ENCODE data around the gene TMEM41B. TPM values are rescaled to one million over a fixed set of nuclear protein-coding genes. Genes with fewer than 3 reads are reported as not detected.
"Not testable (repeated sequence)": the region's sequence is repeated elsewhere in the genome, so short reads cannot be mapped to it uniquely, and the experiment has no call there.

The TMEM41B gene
- polyA plus RNA-seq, 1 donor (not counting 4 experiments of a cell fraction or from before 2014, with no cell fraction given) = 69.3 TPM

GRCh38 chr11:9249252-9249651 is 65.1 kb downstream of the TMEM41B start:
- no peaks in the 10 kb centered on the region for H3K36me3 ChIP-seq (ENCODE audit: control insufficient read depth in 2 of 2, extremely low read depth in 1 of 2, insufficient read depth in 2 of 2, low read length in 2 of 2)
- H3K27ac ChIP-seq (ENCODE audit: control insufficient read depth, insufficient read depth, low read length) = no peak overlapping the region
- no peak overlapping the region for H3K4me2 ChIP-seq (ENCODE audit: control insufficient read depth, extremely low read depth, insufficient read depth, low read depth, low read length)
- no peaks in the 10 kb centered on the region for H4K20me1 ChIP-seq (ENCODE audit: control insufficient read depth, extremely low read depth, insufficient read depth, low read length)
- no peak overlapping the region for H3K4me3 ChIP-seq (ENCODE audit: control insufficient read depth in 2 of 3, extremely low read depth in 1 of 3, insufficient read depth in 2 of 3, low read depth in 1 of 3, low read length in 3 of 3)
- no peak for TF ChIP-seq CTCF (optimal IDR thresholded peaks at IDR 0.05 in 1 of 3, IDR thresholded peaks at IDR 0.05 in 1 of 3, conservative IDR thresholded peaks at IDR 0.05 in 1 of 3; ENCODE audit: extremely low read depth in 1 of 3, insufficient read depth in 2 of 3, low read length in 3 of 3)
- no peak for TF ChIP-seq EZH2 (IDR thresholded peaks at IDR 0.05; ENCODE audit: low read length)
- no peaks in the 10 kb centered on the region for H3K9me1 ChIP-seq (ENCODE audit: control insufficient read depth, extremely low read depth, insufficient read depth, low read length)
- no peaks in the 10 kb centered on the region for H3K9me3 ChIP-seq (ENCODE audit: control insufficient read depth, low read depth, low read length)
- dilution Hi-C loops (cut with MboI; ENCODE audit: extremely low pct_ligation_motif_present, low sequenced_read_pairs) = no loop called here
- no peak overlapping the region for H2AFZ ChIP-seq (ENCODE audit: control insufficient read depth, low read length)
- FAIRE-seq (no peak), DNase-seq (ENCODE audit: low read depth, low spot score) (no peak)
- peaks cover 29% of the 10 kb centered on the region for H3K79me2 ChIP-seq (ENCODE audit: control insufficient read depth, insufficient read depth, low read length)
- no peak overlapping the region for H3K9ac ChIP-seq (ENCODE audit: control insufficient read depth, extremely low read depth, insufficient read depth, low read length)
- H3K27me3 ChIP-seq (ENCODE audit: control insufficient read depth, extremely low read depth, insufficient read depth, low read length) = no peaks in the 10 kb centered on the region
- H3K4me1 ChIP-seq (ENCODE audit: control insufficient read depth, extremely low read depth, insufficient read depth, low read length) = peaks cover 8% of the 10 kb centered on the region

GRCh38 chr11:9247863-9248262 is 66.5 kb downstream of the TMEM41B start:
- no peak overlapping the region for H3K27ac ChIP-seq (ENCODE audit: control insufficient read depth, insufficient read depth, low read length)
- no peaks in the 10 kb centered on the region for H3K9me3 ChIP-seq (ENCODE audit: control insufficient read depth, low read depth, low read length)
- no peaks in the 10 kb centered on the region for H3K36me3 ChIP-seq (ENCODE audit: control insufficient read depth in 2 of 2, extremely low read depth in 1 of 2, insufficient read depth in 2 of 2, low read length in 2 of 2)
- H3K79me2 ChIP-seq (ENCODE audit: control insufficient read depth, insufficient read depth, low read length) = peaks cover 33% of the 10 kb centered on the region
- DNase-seq (ENCODE audit: low read depth, low spot score) = no peak
- H3K27me3 ChIP-seq (ENCODE audit: control insufficient read depth, extremely low read depth, insufficient read depth, low read length) = no peaks in the 10 kb centered on the region
- no peak overlapping the region for H2AFZ ChIP-seq (ENCODE audit: control insufficient read depth, low read length)
- no peak for TF ChIP-seq EZH2 (IDR thresholded peaks at IDR 0.05; ENCODE audit: low read length)
- no peak for TF ChIP-seq CTCF (optimal IDR thresholded peaks at IDR 0.05 in 1 of 3, IDR thresholded peaks at IDR 0.05 in 1 of 3, conservative IDR thresholded peaks at IDR 0.05 in 1 of 3; ENCODE audit: extremely low read depth in 1 of 3, insufficient read depth in 2 of 3, low read length in 3 of 3)
- no peak overlapping the region for H3K4me2 ChIP-seq (ENCODE audit: control insufficient read depth, extremely low read depth, insufficient read depth, low read depth, low read length)
- peaks cover 8% of the 10 kb centered on the region for H3K4me1 ChIP-seq (ENCODE audit: control insufficient read depth, extremely low read depth, insufficient read depth, low read length)
- H3K9ac ChIP-seq (ENCODE audit: control insufficient read depth, extremely low read depth, insufficient read depth, low read length) = no peak overlapping the region
- dilution Hi-C loops (cut with MboI; ENCODE audit: extremely low pct_ligation_motif_present, low sequenced_read_pairs) = no loop called here
- H3K9me1 ChIP-seq (ENCODE audit: control insufficient read depth, extremely low read depth, insufficient read depth, low read length) = no peaks in the 10 kb centered on the region
- H4K20me1 ChIP-seq (ENCODE audit: control insufficient read depth, extremely low read depth, insufficient read depth, low read length) = no peaks in the 10 kb centered on the region
- H3K4me3 ChIP-seq (ENCODE audit: control insufficient read depth in 2 of 3, extremely low read depth in 1 of 3, insufficient read depth in 2 of 3, low read depth in 1 of 3, low read length in 3 of 3) = no peak overlapping the region
- no peak for FAIRE-seq

- not testable (repeated sequence) for H3K9me1 ChIP-seq (ENCODE audit: control insufficient read depth, extremely low read depth, insufficient read depth, low read length)
Observed at GRCh38 chr11:9236242-9236641, 78.2 kb downstream of the TMEM41B start.

More at GRCh38 chr11:9236242-9236641, 78.2 kb downstream of the TMEM41B start:
- H3K27me3 ChIP-seq (ENCODE audit: control insufficient read depth, extremely low read depth, insufficient read depth, low read length); H3K4me3 ChIP-seq (ENCODE audit: control insufficient read depth in 2 of 3, extremely low read depth in 1 of 3, insufficient read depth in 2 of 3, low read depth in 1 of 3, low read length in 3 of 3); DNase-seq (ENCODE audit: low read depth, low spot score); H3K36me3 ChIP-seq (ENCODE audit: control insufficient read depth in 2 of 2, extremely low read depth in 1 of 2, insufficient read depth in 2 of 2, low read length in 2 of 2); H3K9ac ChIP-seq (ENCODE audit: control insufficient read depth, extremely low read depth, insufficient read depth, low read length); H3K27ac ChIP-seq (ENCODE audit: control insufficient read depth, insufficient read depth, low read length); H4K20me1 ChIP-seq (ENCODE audit: control insufficient read depth, extremely low read depth, insufficient read depth, low read length); FAIRE-seq; H3K4me1 ChIP-seq (ENCODE audit: control insufficient read depth, extremely low read depth, insufficient read depth, low read length); H2AFZ ChIP-seq (ENCODE audit: control insufficient read depth, low read length); H3K4me2 ChIP-seq (ENCODE audit: control insufficient read depth, extremely low read depth, insufficient read depth, low read depth, low read length); dilution Hi-C loops (cut with MboI; ENCODE audit: extremely low pct_ligation_motif_present, low sequenced_read_pairs); H3K9me3 ChIP-seq (ENCODE audit: control insufficient read depth, low read depth, low read length): not testable (repeated sequence)
- peaks cover 23% of the 10 kb centered on the region for H3K79me2 ChIP-seq (ENCODE audit: control insufficient read depth, insufficient read depth, low read length)

All from keratinocyte (primary cell).